GM21447 (cell line): Measurements from ENCODE around the gene CCDC171.
"Not testable (repeated sequence)": the region's sequence is repeated elsewhere in the genome, so short reads cannot be mapped to it uniquely, and the experiment has no call there.

Experiments used
- ATAC-seq: cut with Tn5 transposase; IDR thresholded peaks from one replicate; pipeline ENCODE4 v1.9.1; 2021; ENCODE audit not compliant: unreplicated experiment

CCDC171 gene

GRCh38 chr9:15553528-15553898 lies 670 bp downstream of the CCDC171 start:
- ATAC-seq = peak; percentile 17

- no peak for ATAC-seq
Observed at GRCh38 chr9:15570769-15571168, 17.9 kb downstream of the CCDC171 start.

GRCh38 chr9:15572200-15572770 lies 19.4 kb downstream of the CCDC171 start:
- no peak for ATAC-seq

- ATAC-seq = no peak
Observed at GRCh38 chr9:15576350-15577050, 23.7 kb downstream of the CCDC171 start.

- no peak for ATAC-seq
Observed at GRCh38 chr9:15578714-15579113, 25.9 kb downstream of the CCDC171 start.

GRCh38 chr9:15584379-15584778 lies 31.5 kb downstream of the CCDC171 start:
- ATAC-seq = no peak

GRCh38 chr9:15592317-15592716 lies 39.5 kb downstream of the CCDC171 start:
- ATAC-seq = no peak

- ATAC-seq = not testable (repeated sequence)
Observed at GRCh38 chr9:15592940-15593339, 40.1 kb downstream of the CCDC171 start.

- not testable (repeated sequence) for ATAC-seq
Observed at GRCh38 chr9:15600666-15601330, 48.0 kb downstream of the CCDC171 start.

GRCh38 chr9:15606643-15607472 lies 54.0 kb downstream of the CCDC171 start:
- no peak for ATAC-seq

- ATAC-seq = no peak
Observed at GRCh38 chr9:15612962-15613361, 60.1 kb downstream of the CCDC171 start.

GRCh38 chr9:15617782-15618181 lies 64.9 kb downstream of the CCDC171 start:
- no peak for ATAC-seq

- no peak for ATAC-seq
Observed at GRCh38 chr9:15618540-15619331, 65.9 kb downstream of the CCDC171 start.

GRCh38 chr9:15622318-15622971 lies 69.6 kb downstream of the CCDC171 start:
- ATAC-seq = no peak

- no peak for ATAC-seq
Observed at GRCh38 chr9:15635752-15636151, 82.9 kb downstream of the CCDC171 start.

GRCh38 chr9:15640121-15640520 lies 87.3 kb downstream of the CCDC171 start:
- ATAC-seq = no peak

- ATAC-seq = no peak
Observed at GRCh38 chr9:15641291-15641690, 88.4 kb downstream of the CCDC171 start.

- no peak for ATAC-seq
Observed at GRCh38 chr9:15642369-15642962, 89.6 kb downstream of the CCDC171 start.

GRCh38 chr9:15670246-15670645 lies 117.4 kb downstream of the CCDC171 start:
- ATAC-seq = peak; percentile 64

GRCh38 chr9:15670894-15671293 lies 118.1 kb downstream of the CCDC171 start:
- peak; percentile 88 for ATAC-seq
